ENCODE results near the gene PCMT1.

PCMT1 gene

GRCh38 chr6:149815788-149816187, 66.2 kb downstream of the PCMT1 start:
- no peak overlapping the region for H3K4me3 ChIP-seq (ENCODE audit: low read depth, low read length)

GRCh38 chr6:149820506-149820905, 71.0 kb downstream of the PCMT1 start:
- no peak overlapping the region for H3K4me3 ChIP-seq (ENCODE audit: low read depth, low read length)
- TF ChIP-seq CTCF (IDR thresholded peaks at IDR 0.05; ENCODE audit: borderline replicate concordance, insufficient read depth, low read depth, low read length) = no peak

More at GRCh38 chr6:149815788-149816187, 66.2 kb downstream of the PCMT1 start:
- TF ChIP-seq CTCF (IDR thresholded peaks at IDR 0.05; ENCODE audit: borderline replicate concordance, insufficient read depth, low read depth, low read length) = no peak

- H3K4me3 ChIP-seq (ENCODE audit: low read depth, low read length) = no peak overlapping the region
- no peak for TF ChIP-seq CTCF (IDR thresholded peaks at IDR 0.05; ENCODE audit: borderline replicate concordance, insufficient read depth, low read depth, low read length)
Observed at GRCh38 chr6:149821492-149821891, 72.0 kb downstream of the PCMT1 start.

GRCh38 chr6:149823013-149823412, 73.5 kb downstream of the PCMT1 start:
- TF ChIP-seq CTCF (IDR thresholded peaks at IDR 0.05; ENCODE audit: borderline replicate concordance, insufficient read depth, low read depth, low read length) = no peak
- H3K4me3 ChIP-seq (ENCODE audit: low read depth, low read length) = no peak overlapping the region

GRCh38 chr6:149825292-149825691, 75.8 kb downstream of the PCMT1 start:
- TF ChIP-seq CTCF (IDR thresholded peaks at IDR 0.05; ENCODE audit: borderline replicate concordance, insufficient read depth, low read depth, low read length) = no peak

GRCh38 chr6:149830731-149831307, 81.3 kb downstream of the PCMT1 start:
- TF ChIP-seq CTCF (IDR thresholded peaks at IDR 0.05; ENCODE audit: borderline replicate concordance, insufficient read depth, low read depth, low read length) = no peak
- H3K4me3 ChIP-seq (ENCODE audit: low read depth, low read length) = no peak overlapping the region

More at GRCh38 chr6:149825292-149825691, 75.8 kb downstream of the PCMT1 start:
- H3K4me3 ChIP-seq (ENCODE audit: low read depth, low read length) = no peak overlapping the region

GRCh38 chr6:149831308-149831820, 81.8 kb downstream of the PCMT1 start:
- TF ChIP-seq CTCF (IDR thresholded peaks at IDR 0.05; ENCODE audit: borderline replicate concordance, insufficient read depth, low read depth, low read length) = no peak

More at GRCh38 chr6:149831308-149831820, 81.8 kb downstream of the PCMT1 start:
- H3K4me3 ChIP-seq (ENCODE audit: low read depth, low read length) = no peak overlapping the region
